Epidermal melanocyte (primary cell): ENCODE results near the gene NLRP6.
A peak's percentile ranks its signal among the peaks of the same experiment; 100 is the strongest.

Source experiments
- DNase-seq: peaks from one replicate; pipeline ENCODE4 v3.0.0; 2011; ENCODE audit warnings: low spot score; ENCODE audit not compliant: insufficient read length

Gene NLRP6

DNA sequence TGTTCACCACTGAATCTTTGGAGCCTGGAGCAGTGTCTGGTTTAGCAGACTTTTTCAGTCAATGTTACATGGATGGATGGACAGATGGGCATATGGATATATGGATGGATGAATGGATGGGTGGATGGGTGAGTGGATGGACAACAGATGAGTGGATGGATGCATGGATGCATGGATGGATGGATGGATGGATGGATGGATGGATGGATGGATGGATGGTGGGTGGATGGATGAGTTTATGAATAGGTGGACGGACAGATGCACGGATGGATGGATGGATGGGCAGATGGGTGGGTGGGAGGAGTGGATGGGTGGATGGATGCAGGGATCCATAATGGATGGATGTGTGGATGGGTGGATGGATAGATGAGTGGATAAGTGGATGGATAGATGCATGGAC lies 22.4 kb upstream of the NLRP6 start:
- DNase-seq, result no peak

DNA sequence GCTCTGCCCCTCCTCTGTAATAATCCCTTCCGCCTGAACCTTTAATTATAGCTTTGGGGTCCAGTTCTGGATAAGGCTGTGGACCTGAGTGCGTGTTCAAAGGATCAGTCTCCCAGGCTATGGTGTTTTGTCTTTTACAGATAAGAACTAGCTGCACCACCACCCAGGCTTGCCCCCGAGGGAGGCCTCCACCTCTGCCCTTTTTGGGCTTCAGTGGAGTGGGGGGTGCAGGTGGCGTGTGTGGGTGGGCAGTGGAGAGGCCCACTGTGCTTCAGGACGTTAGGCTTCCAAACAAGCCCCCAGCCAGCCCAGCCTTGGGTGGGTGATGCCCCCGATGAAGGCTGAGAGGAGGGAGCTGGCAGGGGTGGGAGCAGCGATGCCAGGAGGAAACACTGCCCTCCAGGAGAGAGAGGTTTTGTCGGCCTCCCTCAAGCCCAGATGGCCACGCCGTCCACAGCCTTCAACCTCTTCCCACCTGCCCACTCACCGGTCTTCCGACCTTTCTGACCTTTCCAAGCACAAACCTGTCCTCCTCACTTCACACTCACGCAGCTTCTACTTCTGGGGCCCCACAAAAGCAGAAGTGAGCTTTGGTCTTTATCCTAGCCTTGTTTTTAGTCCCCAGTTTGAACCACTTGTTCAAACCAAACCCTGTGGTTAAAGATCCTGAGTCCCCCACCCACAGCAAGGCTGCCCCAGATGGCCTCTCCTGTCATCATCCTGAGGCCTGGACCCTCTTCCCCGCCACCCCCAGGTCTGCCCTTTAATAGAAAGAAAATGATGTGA lies 21.1 kb upstream of the NLRP6 start:
- no peak for DNase-seq

GRCh38 chr11:257766-258493 lies 20.3 kb upstream of the NLRP6 start:
- no peak for DNase-seq

DNA sequence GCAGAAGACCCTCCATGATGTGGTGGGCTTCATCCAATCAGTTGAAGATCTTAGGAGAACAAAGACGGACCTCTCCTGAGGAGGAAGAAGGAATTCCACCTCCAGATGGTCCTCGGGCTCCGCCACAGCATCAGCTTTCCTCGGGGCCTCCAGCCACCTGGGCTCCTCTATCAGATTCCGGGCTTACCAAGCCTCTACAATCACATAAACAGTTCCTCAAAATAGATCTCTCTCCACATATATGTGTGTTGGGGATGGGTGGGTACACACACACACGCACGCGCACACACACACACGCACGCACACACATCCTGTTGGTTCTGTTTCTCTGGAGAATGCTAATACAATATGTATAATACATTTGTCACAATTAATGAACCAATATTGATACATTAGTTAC lies 18.8 kb upstream of the NLRP6 start:
- no peak for DNase-seq

GRCh38 chr11:261624-262023 lies 16.6 kb upstream of the NLRP6 start:
- DNase-seq, result no peak

GRCh38 chr11:266676-267439 lies 11.3 kb upstream of the NLRP6 start:
- no peak for DNase-seq

GRCh38 chr11:267491-267994 lies 10.7 kb upstream of the NLRP6 start:
- no peak for DNase-seq

GRCh38 chr11:268716-269145 lies 9.5 kb upstream of the NLRP6 start:
- peak; percentile 68 for DNase-seq

DNA sequence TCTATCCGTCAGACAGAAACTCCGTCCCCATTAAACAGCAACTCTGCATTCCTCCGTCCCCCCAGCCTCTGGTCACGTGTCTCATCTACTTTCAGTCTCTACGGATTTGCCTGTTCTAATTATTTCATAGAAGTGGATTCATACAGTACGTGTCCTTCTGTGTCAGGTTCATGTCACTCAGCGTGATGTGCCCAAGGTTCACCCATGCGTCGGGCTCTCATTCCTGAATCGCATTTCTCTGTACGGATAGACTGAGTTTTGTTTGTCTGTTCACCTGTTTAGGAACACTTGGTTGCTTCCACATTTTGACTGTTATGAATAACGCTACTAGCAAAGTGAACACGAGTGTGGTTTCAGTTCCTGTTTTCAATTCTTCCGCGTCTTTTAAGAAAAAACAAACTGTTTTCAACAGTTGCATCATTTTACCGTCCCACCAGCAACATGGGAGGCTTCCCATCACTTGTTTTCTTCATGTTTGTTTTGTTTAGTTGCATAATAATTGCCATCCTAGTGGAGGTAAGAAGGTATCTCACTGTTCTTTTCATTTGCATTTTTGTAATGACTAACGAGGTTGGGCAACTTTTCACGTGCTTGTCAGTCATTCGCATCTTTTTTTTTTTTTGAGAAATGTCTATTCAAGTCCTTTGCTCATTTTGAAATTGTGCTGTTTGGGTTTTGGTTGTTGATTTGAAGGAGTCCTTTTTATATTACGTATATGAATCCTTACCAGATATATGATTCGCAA lies 8.9 kb upstream of the NLRP6 start:
- no peak for DNase-seq

DNA sequence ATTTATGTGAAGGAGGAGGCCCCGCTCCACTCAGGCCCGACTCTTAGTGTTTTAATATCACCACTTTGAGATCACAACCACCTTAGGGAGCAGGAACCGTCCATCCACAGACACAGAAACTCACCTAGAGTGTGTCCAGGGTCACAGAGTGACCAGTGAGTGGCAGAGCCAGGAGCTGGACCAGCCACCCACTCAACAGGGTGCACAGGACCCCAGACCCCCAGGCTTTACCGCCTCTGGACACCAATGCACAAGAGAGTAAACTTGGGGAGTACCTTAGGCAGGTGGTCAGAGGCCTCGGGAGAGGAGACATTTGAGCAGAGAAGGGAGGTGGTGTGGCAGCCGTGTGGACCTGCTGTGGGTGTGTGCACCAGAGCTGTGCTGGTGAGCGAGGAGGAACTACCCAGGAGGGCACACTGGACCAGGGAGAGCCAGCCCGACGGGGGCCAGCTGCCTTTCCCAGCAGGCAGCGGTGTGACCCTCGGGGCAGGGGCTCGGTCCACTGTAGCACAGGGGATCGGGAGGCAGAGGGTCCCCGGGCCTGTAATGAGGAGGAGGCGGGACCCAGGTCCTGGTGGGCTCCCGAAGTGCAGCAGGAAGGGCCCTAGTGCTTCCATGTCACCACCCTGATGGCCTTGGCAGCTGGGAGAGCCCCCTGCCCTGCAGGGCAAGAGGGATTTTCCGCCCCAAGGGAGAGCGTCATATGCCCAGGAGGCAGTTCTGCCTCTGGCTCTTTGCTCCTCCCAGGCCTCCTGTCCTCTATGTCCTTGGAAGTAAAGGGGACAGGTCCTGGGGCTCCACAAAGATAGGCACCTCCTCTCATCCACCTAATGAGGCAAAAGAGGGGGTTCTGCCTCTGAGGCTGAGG lies 7.5 kb upstream of the NLRP6 start:
- no peak for DNase-seq

GRCh38 chr11:271319-271715 lies 6.9 kb upstream of the NLRP6 start:
- DNase-seq, result no peak

DNA sequence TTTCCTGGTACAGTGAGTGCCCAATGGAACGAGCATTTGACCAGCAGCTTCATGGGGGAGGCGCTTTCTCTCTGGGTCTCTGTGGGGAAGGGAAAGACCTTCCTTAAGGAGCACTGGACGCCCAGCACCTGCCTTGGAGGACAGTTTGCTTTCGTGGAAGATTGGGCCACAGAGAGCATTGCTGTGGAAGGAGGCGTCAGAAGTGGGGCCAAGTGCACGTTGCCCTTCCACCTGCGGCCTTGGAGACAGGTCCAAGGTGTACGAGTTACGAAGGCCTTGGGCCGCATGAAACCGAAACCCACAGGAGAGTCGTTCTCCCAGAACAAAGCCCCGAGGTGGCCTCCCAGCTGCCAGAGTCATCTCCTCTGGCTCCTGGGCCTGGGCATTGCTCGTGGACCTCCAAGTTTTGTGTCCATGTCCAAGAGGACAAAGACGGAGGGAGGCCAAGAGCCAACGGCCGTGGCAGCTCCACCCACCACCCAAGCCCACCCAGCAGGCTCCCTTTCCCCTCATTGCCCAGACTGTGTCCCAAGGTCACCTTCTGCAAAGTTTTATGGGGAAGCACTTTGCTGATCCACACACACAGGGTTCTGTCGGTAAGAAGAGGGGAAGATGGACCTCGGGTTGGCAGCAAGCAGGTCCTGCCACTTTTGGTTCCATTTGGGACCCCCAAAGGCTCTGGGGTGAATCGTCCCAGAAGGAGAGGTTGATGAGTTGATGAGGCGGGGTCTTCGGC lies 5.8 kb upstream of the NLRP6 start:
- DNase-seq, result no peak

DNA sequence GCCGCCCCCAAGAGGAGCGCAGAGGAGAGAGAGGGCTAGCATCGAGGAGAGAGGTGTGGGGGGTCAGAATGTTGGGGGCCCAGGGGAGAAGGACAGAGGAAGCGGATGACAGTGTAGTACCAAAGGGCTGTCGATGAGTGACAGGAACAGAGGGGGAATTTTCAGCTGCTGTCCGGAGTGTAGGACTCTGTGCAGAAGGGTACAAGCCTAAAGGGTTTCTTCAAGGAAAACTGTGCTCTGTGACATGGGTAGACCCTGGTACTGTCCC lies 5.3 kb upstream of the NLRP6 start:
- DNase-seq, result no peak

DNA sequence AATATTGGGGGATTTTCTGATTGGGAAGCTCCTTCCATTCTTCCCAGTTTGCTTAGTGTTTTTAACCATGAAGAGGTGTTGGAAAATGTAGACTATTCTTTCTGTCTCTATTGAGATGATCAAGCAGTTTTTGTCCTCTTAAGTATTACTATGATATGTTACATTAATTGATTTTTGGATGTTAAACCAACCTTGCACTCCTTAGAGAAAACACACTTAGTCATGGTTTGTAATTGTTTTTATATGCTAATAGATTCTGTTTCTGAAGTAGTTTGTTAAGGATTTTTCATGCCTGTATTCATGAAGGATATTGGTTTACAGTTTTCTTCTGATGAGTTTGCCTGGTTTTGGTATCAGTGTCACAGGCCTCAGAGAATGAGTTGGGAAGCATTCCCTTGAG lies 2.0 kb upstream of the NLRP6 start:
- no peak for DNase-seq

- DNase-seq, result no peak
Measured at GRCh38 chr11:279040-279965, 1.1 kb downstream of the NLRP6 start.

DNA sequence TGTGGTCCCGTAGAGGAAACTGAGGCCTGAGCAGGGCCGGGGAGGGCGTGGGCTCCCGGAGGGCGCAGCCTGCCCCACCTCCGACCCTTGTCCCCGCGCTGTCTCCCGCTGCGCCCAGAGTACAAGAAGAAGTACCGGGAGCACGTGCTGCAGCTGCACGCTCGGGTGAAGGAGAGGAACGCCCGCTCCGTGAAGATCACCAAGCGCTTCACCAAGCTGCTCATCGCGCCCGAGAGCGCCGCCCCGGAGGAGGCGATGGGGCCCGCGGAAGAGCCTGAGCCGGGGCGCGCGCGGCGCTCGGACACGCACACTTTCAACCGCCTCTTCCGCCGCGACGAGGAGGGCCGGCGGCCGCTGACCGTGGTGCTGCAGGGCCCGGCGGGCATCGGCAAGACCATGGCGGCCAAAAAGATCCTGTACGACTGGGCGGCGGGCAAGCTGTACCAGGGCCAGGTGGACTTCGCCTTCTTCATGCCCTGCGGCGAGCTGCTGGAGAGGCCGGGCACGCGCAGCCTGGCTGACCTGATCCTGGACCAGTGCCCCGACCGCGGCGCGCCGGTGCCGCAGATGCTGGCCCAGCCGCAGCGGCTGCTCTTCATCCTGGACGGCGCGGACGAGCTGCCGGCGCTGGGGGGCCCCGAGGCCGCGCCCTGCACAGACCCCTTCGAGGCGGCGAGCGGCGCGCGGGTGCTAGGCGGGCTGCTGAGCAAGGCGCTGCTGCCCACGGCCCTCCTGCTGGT lies 1.9 kb downstream of the NLRP6 start:
- no peak for DNase-seq

GRCh38 chr11:280706-281485 lies 2.7 kb downstream of the NLRP6 start:
- DNase-seq, result no peak
